Measurements from ENCODE around the gene NUP133.

NUP133 gene

GRCh38 chr1:229454056-229454455 is 54.1 kb downstream of the NUP133 start:
- no peak for TF ChIP-seq CTCF (IDR thresholded peaks at IDR 0.05)

GRCh38 chr1:229452956-229453801 is 55.0 kb downstream of the NUP133 start:
- peak; percentile 87 for TF ChIP-seq CTCF (IDR thresholded peaks at IDR 0.05)

GRCh38 chr1:229448845-229449244 is 59.3 kb downstream of the NUP133 start:
- TF ChIP-seq CTCF (IDR thresholded peaks at IDR 0.05): no peak

- no peak for TF ChIP-seq CTCF (IDR thresholded peaks at IDR 0.05)
Observed at GRCh38 chr1:229448354-229448753, 59.8 kb downstream of the NUP133 start.

GRCh38 chr1:229447809-229448252 is 60.3 kb downstream of the NUP133 start:
- no peak for TF ChIP-seq CTCF (IDR thresholded peaks at IDR 0.05)

GRCh38 chr1:229445828-229446227 is 62.3 kb downstream of the NUP133 start:
- TF ChIP-seq CTCF (IDR thresholded peaks at IDR 0.05): no peak

- TF ChIP-seq CTCF (IDR thresholded peaks at IDR 0.05): no peak
Observed at GRCh38 chr1:229440851-229441537, 67.1 kb downstream of the NUP133 start.
